Ectodermal cell (in vitro differentiated cells): ENCODE measurements around the gene CBX1.
A peak's percentile ranks its signal among the peaks of the same experiment; 100 is the strongest.
"Not testable (repeated sequence)": the region's sequence is repeated elsewhere in the genome, so short reads cannot be mapped to it uniquely, and the experiment has no call there.

Experiments used
- H3K27ac ChIP-seq: 2 replicates; pipeline ENCODE4 v1.7.0; 2013; ENCODE audit warnings: mild to moderate bottlenecking, low read depth, low read length; ENCODE audit not compliant: insufficient read depth, poor library complexity, severe bottlenecking
- H3K27me3 ChIP-seq: 2 replicates; pipeline ENCODE4 v1.7.0; 2013; ENCODE audit warnings: mild to moderate bottlenecking, low read length; ENCODE audit not compliant: insufficient read depth, control insufficient read depth, poor library complexity, severe bottlenecking
- H3K36me3 ChIP-seq: one replicate; pipeline ENCODE4 v1.7.0; 2013; ENCODE audit warnings: low read length; ENCODE audit not compliant: control insufficient read depth, insufficient read depth
- H3K4me1 ChIP-seq: one replicate; pipeline ENCODE4 v1.7.0; 2013; ENCODE audit warnings: low read length; ENCODE audit not compliant: control insufficient read depth, insufficient read depth
- H3K4me3 ChIP-seq: 2 replicates; pipeline ENCODE4 v1.7.0; 2013; ENCODE audit warnings: low read depth, low read length, control low read depth; ENCODE audit not compliant: insufficient read depth
- H3K9me3 ChIP-seq: 2 replicates; pipeline ENCODE4 v1.7.0; 2013; ENCODE audit warnings: mild to moderate bottlenecking, low read length, moderate library complexity; ENCODE audit not compliant: control insufficient read depth
- WGBS, 2 experiments: methylation state at CpG; one replicate each; pipeline ENCODE4 v1.1.7; 2013; ENCODE audit warnings: missing lambda C conversion rate in 2 of 2; 5-methylcytosine and 5-hydroxymethylcytosine counted together

CBX1 gene

GRCh38 chr17:48102798-48103715 lies 1.8 kb upstream of the CBX1 start:
- WGBS, 2 experiments = 93 to 95% methylated on average over 14 of the region's 14 CpGs
- Histone ChIP-seq H3K36me3 (no peaks in the 10 kb centered on the region), H3K4me3 (no peak overlapping the region), H3K4me1 (peaks cover 5% of the 10 kb centered on the region), H3K9me3 (no peaks in the 10 kb centered on the region), H3K27ac (no peak overlapping the region), H3K27me3 (no peaks in the 10 kb centered on the region)

- no peaks in the 10 kb centered on the region for H3K36me3 ChIP-seq
- no peak overlapping the region for H3K4me3 ChIP-seq
- 89 to 91% methylated on average over 19 of the region's 19 CpGs for WGBS, 2 experiments
- H3K27me3 ChIP-seq = no peaks in the 10 kb centered on the region
- peaks cover 5% of the 10 kb centered on the region for H3K4me1 ChIP-seq
- no peaks in the 10 kb centered on the region for H3K9me3 ChIP-seq
- H3K27ac ChIP-seq = no peak overlapping the region
Measured at GRCh38 chr17:48102043-48102750, 919 bp upstream of the CBX1 start.

GRCh38 chr17:48100591-48101011 lies 677 bp downstream of the CBX1 start:
- H3K27ac ChIP-seq = peak overlapping the region; percentile 96
- peak overlapping the region; percentile 90 for H3K4me3 ChIP-seq
- no peaks in the 10 kb centered on the region for H3K9me3 ChIP-seq
- 0% methylated on average over 23 of the region's 23 CpGs for WGBS, 2 experiments
- no peaks in the 10 kb centered on the region for H3K36me3 ChIP-seq
- H3K27me3 ChIP-seq = no peaks in the 10 kb centered on the region
- H3K4me1 ChIP-seq = peaks cover 5% of the 10 kb centered on the region

- no peaks in the 10 kb centered on the region for H3K36me3 ChIP-seq
- H3K27ac ChIP-seq = peak overlapping the region; percentile 96
- no peaks in the 10 kb centered on the region for H3K9me3 ChIP-seq
- peak overlapping the region; percentile 90 for H3K4me3 ChIP-seq
- no peaks in the 10 kb centered on the region for H3K27me3 ChIP-seq
- peaks cover 5% of the 10 kb centered on the region for H3K4me1 ChIP-seq
- WGBS, 2 experiments = 23 to 26% methylated on average over 10 of the region's 10 CpGs
Measured at GRCh38 chr17:48100160-48100559, 1.1 kb downstream of the CBX1 start.

GRCh38 chr17:48095611-48096010 lies 5.7 kb downstream of the CBX1 start:
- no peaks in the 10 kb centered on the region for H3K27me3 ChIP-seq
- WGBS, 2 experiments = 94 to 95% methylated on average over 4 of the region's 4 CpGs
- no peaks in the 10 kb centered on the region for H3K9me3 ChIP-seq
- peaks cover 5% of the 10 kb centered on the region for H3K4me1 ChIP-seq
- no peak overlapping the region for H3K4me3 ChIP-seq
- no peak overlapping the region for H3K27ac ChIP-seq
- H3K36me3 ChIP-seq = peaks cover 3% of the 10 kb centered on the region

GRCh38 chr17:48093341-48094045 lies 7.8 kb downstream of the CBX1 start:
- peaks cover 3% of the 10 kb centered on the region for H3K36me3 ChIP-seq
- 92 to 96% methylated on average over 11 of the region's 11 CpGs for WGBS, 2 experiments

GRCh38 chr17:48084932-48085331 lies 16.3 kb downstream of the CBX1 start:
- 95 to 100% methylated on average over 2 of the region's 2 CpGs for WGBS, 2 experiments
- Histone ChIP-seq H3K9me3 (no peaks in the 10 kb centered on the region), H3K4me3 (no peak overlapping the region), H3K27me3 (no peaks in the 10 kb centered on the region), H3K36me3 (no peaks in the 10 kb centered on the region), H3K4me1 (no peaks in the 10 kb centered on the region), H3K27ac (no peak overlapping the region)

More at GRCh38 chr17:48093341-48094045, 7.8 kb downstream of the CBX1 start:
- H3K27ac ChIP-seq = no peak overlapping the region
- H3K4me3 ChIP-seq = no peak overlapping the region
- no peaks in the 10 kb centered on the region for H3K27me3 ChIP-seq
- H3K9me3 ChIP-seq = no peaks in the 10 kb centered on the region
- no peaks in the 10 kb centered on the region for H3K4me1 ChIP-seq

GRCh38 chr17:48081858-48082257 lies 19.4 kb downstream of the CBX1 start:
- 87 to 89% methylated on average over 5 of the region's 5 CpGs for WGBS, 2 experiments
- Histone ChIP-seq H3K27ac (no peak overlapping the region), H3K4me3 (no peak overlapping the region), H3K4me1 (no peaks in the 10 kb centered on the region), H3K36me3 (no peaks in the 10 kb centered on the region), H3K9me3 (no peaks in the 10 kb centered on the region), H3K27me3 (no peaks in the 10 kb centered on the region)

- H3K4me3 ChIP-seq, H3K27me3 ChIP-seq, H3K9me3 ChIP-seq, H3K4me1 ChIP-seq, H3K27ac ChIP-seq: not testable (repeated sequence)
- peaks cover 17% of the 10 kb centered on the region for H3K36me3 ChIP-seq
- 92 to 96% methylated on average over 10 of the region's 10 CpGs for WGBS, 2 experiments
Measured at GRCh38 chr17:48077152-48077551, 24.1 kb downstream of the CBX1 start.
